ENCODE measurements around the gene ARHGAP26.
"Not testable (repeated sequence)": the region's sequence is repeated elsewhere in the genome, so short reads cannot be mapped to it uniquely, and the experiment has no call there.

Gene ARHGAP26

GRCh38 chr5:143066556-143067281 is 296.5 kb downstream of the ARHGAP26 start:
- peak; percentile 26 to 56 (median 41) for DNase-seq

GRCh38 chr5:143068712-143069111 is 298.5 kb downstream of the ARHGAP26 start:
- no peak for DNase-seq

- DNase-seq = no peak
Measured at GRCh38 chr5:143071927-143072326, 301.8 kb downstream of the ARHGAP26 start.

GRCh38 chr5:143072734-143073133 is 302.6 kb downstream of the ARHGAP26 start:
- no peak for DNase-seq

- no peak for DNase-seq
Measured at GRCh38 chr5:143073766-143074165, 303.6 kb downstream of the ARHGAP26 start.

- no peak for DNase-seq
Measured at GRCh38 chr5:143074414-143074996, 304.3 kb downstream of the ARHGAP26 start.

GRCh38 chr5:143076377-143076776 is 306.2 kb downstream of the ARHGAP26 start:
- no peak for DNase-seq

- no peak for DNase-seq
Measured at GRCh38 chr5:143077453-143078103, 307.4 kb downstream of the ARHGAP26 start.

GRCh38 chr5:143078313-143078712 is 308.1 kb downstream of the ARHGAP26 start:
- DNase-seq = no peak

GRCh38 chr5:143078971-143079370 is 308.8 kb downstream of the ARHGAP26 start:
- DNase-seq = no peak

- DNase-seq = no peak
Measured at GRCh38 chr5:143080407-143080806, 310.2 kb downstream of the ARHGAP26 start.

- no peak for DNase-seq
Measured at GRCh38 chr5:143080982-143081381, 310.8 kb downstream of the ARHGAP26 start.

- no peak for DNase-seq
Measured at GRCh38 chr5:143083006-143083405, 312.8 kb downstream of the ARHGAP26 start.

- no peak for DNase-seq
Measured at GRCh38 chr5:143084407-143084806, 314.2 kb downstream of the ARHGAP26 start.

GRCh38 chr5:143085319-143085917 is 315.2 kb downstream of the ARHGAP26 start:
- DNase-seq = no peak

- DNase-seq = no peak
Measured at GRCh38 chr5:143086546-143086907, 316.4 kb downstream of the ARHGAP26 start.

- DNase-seq = no peak
Measured at GRCh38 chr5:143086908-143087637, 316.9 kb downstream of the ARHGAP26 start.

GRCh38 chr5:143088702-143089101 is 318.5 kb downstream of the ARHGAP26 start:
- not testable (repeated sequence) for DNase-seq

- not testable (repeated sequence) for DNase-seq
Measured at GRCh38 chr5:143090044-143090443, 319.9 kb downstream of the ARHGAP26 start.

- DNase-seq = peak in 1 of 4 experiments; percentile 6
Measured at GRCh38 chr5:143092711-143093451, 322.7 kb downstream of the ARHGAP26 start.

GRCh38 chr5:143093452-143094086 is 323.4 kb downstream of the ARHGAP26 start:
- no peak for DNase-seq

Data from suppressor macrophage (primary cell).